HepG2 (cell line): ENCODE results near the gene ZNF507. TPM values are rescaled to one million over a fixed set of nuclear protein-coding genes. Genes with fewer than 3 reads are reported as not detected.

Source experiments
- CERS6 ChIP-seq: sonication (generic); formaldehyde crosslinking; IDR thresholded peaks from 2 replicates; pipeline ENCODE4 v1.5.0; 2020; ENCODE audit warnings: missing genetic modification reagents
- GFI1 ChIP-seq: sonication (generic); formaldehyde crosslinking; IDR thresholded peaks from 2 replicates; pipeline ENCODE4 v1.5.0; 2020; ENCODE audit warnings: missing genetic modification reagents, mild to moderate bottlenecking, borderline replicate concordance
- KAT7 ChIP-seq: IDR thresholded peaks from 2 replicates; pipeline ENCODE4 v1.6.1; 2018; ENCODE audit warnings: borderline replicate concordance, missing compliant biosample characterization
- KLF15 ChIP-seq: sonication (generic); formaldehyde crosslinking; IDR thresholded peaks from 2 replicates; pipeline ENCODE4 v1.8.1; 2023; ENCODE audit warnings: borderline replicate concordance, mild to moderate bottlenecking, inconsistent platforms, missing genetic modification reagents, mixed read lengths
- MBD4 ChIP-seq: IDR thresholded peaks from 2 replicates; pipeline ENCODE4 v1.6.1; 2012; ENCODE audit warnings: low read length, inconsistent platforms, borderline replicate concordance
- NCOA2 ChIP-seq: sonication (generic); formaldehyde crosslinking; IDR thresholded peaks from 2 replicates; pipeline ENCODE4 v1.8.0; 2022; ENCODE audit warnings: inconsistent platforms
- NONO ChIP-seq, 2 experiments: fragments of 450-650 bp in 1 of 2; sonication (generic) in 1 of 2; formaldehyde crosslinking in 1 of 2; IDR thresholded peaks in 1 of 2; conservative IDR thresholded peaks in 1 of 2; 2 replicates each; pipeline versions ENCODE4 v1.6.1 to v1.8.0; 2017 to 2022; ENCODE audit warnings: mild to moderate bottlenecking in 1 of 2, missing genetic modification reagents in 1 of 2, moderate library complexity in 1 of 2
- TBX2 ChIP-seq: sonication (generic); formaldehyde crosslinking; IDR thresholded peaks from 2 replicates; pipeline ENCODE4 v1.5.0; 2020; ENCODE audit warnings: missing genetic modification reagents, mild to moderate bottlenecking, borderline replicate concordance
- USF2 ChIP-seq, 2 experiments: sonication (generic) in 1 of 2; formaldehyde crosslinking in 1 of 2; IDR thresholded peaks; 2 replicates each; pipeline versions ENCODE4 v1.5.1 to v1.6.1; 2011 to 2020; ENCODE audit warnings: borderline replicate concordance in 1 of 2, low read depth in 1 of 2, low read length in 1 of 2, mild to moderate bottlenecking in 1 of 2, missing genetic modification reagents in 1 of 2, moderate library complexity in 1 of 2
- ZKSCAN1 ChIP-seq: fragments of 150-350 bp; IDR thresholded peaks from 2 replicates; pipeline ENCODE4 v1.6.1; 2014; ENCODE audit warnings: low read length
- ZNF562 ChIP-seq: sonication (generic); formaldehyde crosslinking; IDR thresholded peaks from 2 replicates; pipeline ENCODE4 v1.8.0; 2022; ENCODE audit warnings: missing genetic modification reagents, borderline replicate concordance
- ZNF83 ChIP-seq: sonication (generic); formaldehyde crosslinking; IDR thresholded peaks from 2 replicates; pipeline ENCODE4 v1.4.0; 2020; ENCODE audit warnings: missing genetic modification reagents, mild to moderate bottlenecking, borderline replicate concordance
- ZSCAN21 ChIP-seq: sonication (generic); formaldehyde crosslinking; IDR thresholded peaks from 2 replicates; pipeline ENCODE4 v1.8.0; 2022; ENCODE audit warnings: mild to moderate bottlenecking, missing genetic modification reagents, moderate library complexity, borderline replicate concordance
- polyA plus RNA-seq, 8 experiments: library from polyadenylated mRNA; depleted of rRNA in 3 of 8; stranded (reverse) in 7 of 8; unstranded in 1 of 8; fragments of >200 nt; fragmentation: Illumina TruSeq in 4 of 8; extraction: Trizol in 4 of 8; gene quantifications; 2 replicates each; pipeline versions ENCODE4 v1.2.1 to v1.2.3, GENCODE V29; 2011 to 2016; ENCODE audit warnings: low read depth in 4 of 8, missing spikeins in 1 of 8, mixed read lengths in 1 of 8; ENCODE audit not compliant: insufficient read depth in 1 of 8
- total RNA-seq, 5 experiments: library from RNA; depleted of rRNA; stranded (reverse); fragments of >200 nt; fragmentation: Illumina TruSeq; extraction: Trizol; gene quantifications; 2 replicates each; pipeline ENCODE4 v1.2.3, GENCODE V29; 2016; ENCODE audit warnings: low read depth in 1 of 5
- TF ChIP-seq, protein P1 (sequence below): sonication (generic); formaldehyde crosslinking; IDR thresholded peaks from 2 replicates; pipeline ENCODE4 v1.4.0; 2020; ENCODE audit warnings: missing genetic modification reagents, borderline replicate concordance
- TF ChIP-seq, protein P2 (sequence below): fragments of 450-650 bp; IDR thresholded peaks from 2 replicates; pipeline ENCODE4 v1.6.1; 2017

ZNF507 gene
- total and polyA plus RNA-seq, 2 of the 13 experiments (the other 11 are each of a cell fraction or from before 2014, with no cell fraction given), result 7.3 to 10.9 TPM

DNA sequence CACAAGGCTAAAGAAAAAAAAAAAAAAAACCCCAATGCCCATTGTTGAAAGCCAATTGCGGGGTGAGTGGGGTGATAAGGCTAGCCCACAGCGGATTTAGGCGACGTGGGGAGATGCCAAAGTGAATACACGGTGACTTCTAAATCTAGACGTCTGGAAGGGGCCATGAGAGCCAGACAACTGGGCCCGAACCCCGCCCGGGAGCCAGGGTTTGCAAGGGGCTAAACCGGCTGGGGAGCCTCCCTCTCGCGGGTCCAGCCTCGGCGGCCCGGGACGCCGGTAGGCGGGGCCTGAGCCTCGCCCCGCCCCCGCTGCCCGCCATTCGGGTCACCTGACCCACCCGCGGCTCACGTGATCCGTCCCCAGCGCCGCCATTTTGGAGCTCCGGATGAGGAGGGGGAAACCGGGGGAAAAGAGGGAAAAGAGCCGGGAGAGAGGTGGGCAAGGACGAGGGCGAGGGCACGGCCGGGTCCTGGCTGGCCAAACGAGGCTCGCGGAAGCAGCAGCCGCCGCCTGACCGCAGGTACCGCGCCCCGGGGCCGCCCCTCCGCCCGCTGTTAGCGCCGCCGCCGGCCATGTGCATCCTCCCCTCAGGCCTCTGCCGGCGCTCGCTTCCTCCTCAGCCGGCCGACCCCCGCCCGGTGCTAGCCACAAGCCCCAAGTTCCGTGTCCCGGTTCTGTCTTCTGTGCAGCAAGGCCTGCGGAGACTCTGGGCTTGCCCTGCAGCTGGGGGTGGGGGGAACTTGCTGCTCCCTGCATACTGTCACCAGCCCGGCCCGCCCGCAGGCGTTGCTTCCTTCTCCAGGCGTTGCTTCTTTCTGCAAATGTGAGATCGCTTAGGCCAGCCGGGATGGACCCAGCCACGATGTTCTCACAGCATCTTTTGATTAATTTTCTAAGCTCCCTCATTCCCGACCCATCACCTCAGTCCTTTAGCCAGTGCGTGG, at the start of gene ZNF507 (continued):
- TF ChIP-seq USF2 (IDR thresholded peaks at IDR 0.05; ENCODE audit: low read depth, low read length), result peak; percentile 96
- peak; percentile 97; the same call in 1 of the 2 replicates for TF ChIP-seq USF2 (CRISPR knock-in tag; IDR thresholded peaks at IDR 0.05; ENCODE audit: borderline replicate concordance)
- TF ChIP-seq KAT7, result peak; percentile 68; the same call in 1 of the 2 replicates
- TF ChIP-seq, protein P1, sequence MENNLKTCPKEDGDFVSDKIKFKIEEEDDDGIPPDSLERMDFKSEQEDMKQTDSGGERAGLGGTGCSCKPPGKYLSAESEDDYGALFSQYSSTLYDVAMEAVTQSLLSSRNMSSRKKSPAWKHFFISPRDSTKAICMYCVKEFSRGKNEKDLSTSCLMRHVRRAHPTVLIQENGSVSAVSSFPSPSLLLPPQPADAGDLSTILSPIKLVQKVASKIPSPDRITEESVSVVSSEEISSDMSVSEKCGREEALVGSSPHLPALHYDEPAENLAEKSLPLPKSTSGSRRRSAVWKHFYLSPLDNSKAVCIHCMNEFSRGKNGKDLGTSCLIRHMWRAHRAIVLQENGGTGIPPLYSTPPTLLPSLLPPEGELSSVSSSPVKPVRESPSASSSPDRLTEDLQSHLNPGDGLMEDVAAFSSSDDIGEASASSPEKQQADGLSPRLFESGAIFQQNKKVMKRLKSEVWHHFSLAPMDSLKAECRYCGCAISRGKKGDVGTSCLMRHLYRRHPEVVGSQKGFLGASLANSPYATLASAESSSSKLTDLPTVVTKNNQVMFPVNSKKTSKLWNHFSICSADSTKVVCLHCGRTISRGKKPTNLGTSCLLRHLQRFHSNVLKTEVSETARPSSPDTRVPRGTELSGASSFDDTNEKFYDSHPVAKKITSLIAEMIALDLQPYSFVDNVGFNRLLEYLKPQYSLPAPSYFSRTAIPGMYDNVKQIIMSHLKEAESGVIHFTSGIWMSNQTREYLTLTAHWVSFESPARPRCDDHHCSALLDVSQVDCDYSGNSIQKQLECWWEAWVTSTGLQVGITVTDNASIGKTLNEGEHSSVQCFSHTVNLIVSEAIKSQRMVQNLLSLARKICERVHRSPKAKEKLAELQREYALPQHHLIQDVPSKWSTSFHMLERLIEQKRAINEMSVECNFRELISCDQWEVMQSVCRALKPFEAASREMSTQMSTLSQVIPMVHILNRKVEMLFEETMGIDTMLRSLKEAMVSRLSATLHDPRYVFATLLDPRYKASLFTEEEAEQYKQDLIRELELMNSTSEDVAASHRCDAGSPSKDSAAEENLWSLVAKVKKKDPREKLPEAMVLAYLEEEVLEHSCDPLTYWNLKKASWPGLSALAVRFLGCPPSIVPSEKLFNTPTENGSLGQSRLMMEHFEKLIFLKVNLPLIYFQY (CRISPR knock-in tag), result no peak
- TF ChIP-seq TBX2 (CRISPR knock-in tag), result peak; percentile 59; the same call in 1 of the 2 replicates
- TF ChIP-seq ZNF83, result peak; percentile 35; the same call in 1 of the 2 replicates
- TF ChIP-seq ZNF562 (CRISPR knock-in tag), result no peak
- no peak; the same call in 1 of the 2 replicates for TF ChIP-seq NCOA2 (CRISPR knock-in tag)
- TF ChIP-seq, protein P2, sequence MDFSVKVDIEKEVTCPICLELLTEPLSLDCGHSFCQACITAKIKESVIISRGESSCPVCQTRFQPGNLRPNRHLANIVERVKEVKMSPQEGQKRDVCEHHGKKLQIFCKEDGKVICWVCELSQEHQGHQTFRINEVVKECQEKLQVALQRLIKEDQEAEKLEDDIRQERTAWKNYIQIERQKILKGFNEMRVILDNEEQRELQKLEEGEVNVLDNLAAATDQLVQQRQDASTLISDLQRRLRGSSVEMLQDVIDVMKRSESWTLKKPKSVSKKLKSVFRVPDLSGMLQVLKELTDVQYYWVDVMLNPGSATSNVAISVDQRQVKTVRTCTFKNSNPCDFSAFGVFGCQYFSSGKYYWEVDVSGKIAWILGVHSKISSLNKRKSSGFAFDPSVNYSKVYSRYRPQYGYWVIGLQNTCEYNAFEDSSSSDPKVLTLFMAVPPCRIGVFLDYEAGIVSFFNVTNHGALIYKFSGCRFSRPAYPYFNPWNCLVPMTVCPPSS, result no peak
- peak; percentile 49; the same call in 1 of the 2 replicates for TF ChIP-seq CERS6 (CRISPR knock-in tag)
- peak; percentile 22; the same call in 1 of the 2 replicates for TF ChIP-seq ZSCAN21
- no peak for TF ChIP-seq KLF15 (CRISPR knock-in tag)
- no peak for TF ChIP-seq MBD4
- TF ChIP-seq NONO (IDR thresholded peaks at IDR 0.05), result no peak
- no peak; the same call in 1 of the 2 replicates for TF ChIP-seq NONO (CRISPR knock-in tag; conservative IDR thresholded peaks at IDR 0.05)
- TF ChIP-seq GFI1 (CRISPR knock-in tag), result 0 out of 2 replicates have a peak, but pooled peaks have one; percentile 46
- TF ChIP-seq ZKSCAN1, result no peak
